ENCODE data around the gene WRAP73. TPM values are rescaled to one million over a fixed set of nuclear protein-coding genes. Genes with fewer than 3 reads are reported as not detected.
"Not testable (repeated sequence)": the region's sequence is repeated elsewhere in the genome, so short reads cannot be mapped to it uniquely, and the experiment has no call there.

Gene WRAP73
- total RNA-seq, 2 donors from 2014 or later = 26.5 to 38.6 TPM

GRCh38 chr1:3630914-3631313, 19.0 kb downstream of the WRAP73 start:
- H3K36me3 Mint-ChIP-seq = peaks cover 0 to 5% of the 10 kb centered on the region in 2 donors
- no peak for ATAC-seq
- no peaks in the 10 kb centered on the region for H3K9me3 Mint-ChIP-seq
- no peak for DNase-seq (ENCODE audit: low spot score in 2 of 2)
- no peak overlapping the region for H3K27ac Mint-ChIP-seq

- H3K27ac Mint-ChIP-seq = peak overlapping the region; percentile 38 to 77
- ATAC-seq = no peak
Observed at GRCh38 chr1:3630161-3630611, 19.7 kb downstream of the WRAP73 start.

GRCh38 chr1:3629561-3630160, 20.2 kb downstream of the WRAP73 start:
- Mint-ChIP-seq H3K27ac (peak overlapping the region; percentile 38 to 77), H3K9me3 (no peaks in the 10 kb centered on the region), H3K36me3 (peaks cover 0 to 5% of the 10 kb centered on the region in 2 donors)
- DNase-seq (ENCODE audit: low spot score in 2 of 2) = no peak
- ATAC-seq = no peak

More at GRCh38 chr1:3630161-3630611, 19.7 kb downstream of the WRAP73 start:
- no peaks in the 10 kb centered on the region for H3K9me3 Mint-ChIP-seq
- peaks cover 0 to 5% of the 10 kb centered on the region in 2 donors for H3K36me3 Mint-ChIP-seq
- no peak for DNase-seq (ENCODE audit: low spot score in 2 of 2)

- Mint-ChIP-seq H3K36me3 (peaks cover 0 to 5% of the 10 kb centered on the region in 2 donors), H3K9me3 (no peaks in the 10 kb centered on the region), H3K27ac (no peak overlapping the region)
- DNase-seq (ENCODE audit: low spot score in 2 of 2) = no peak
- ATAC-seq = no peak
Observed at GRCh38 chr1:3628445-3628844, 21.5 kb downstream of the WRAP73 start.

GRCh38 chr1:3627515-3628253, 22.2 kb downstream of the WRAP73 start:
- Mint-ChIP-seq H3K9me3 (no peaks in the 10 kb centered on the region), H3K27ac (peak overlapping the region in 1 of 2 donors; percentile 55), H3K36me3 (peaks cover 0 to 5% of the 10 kb centered on the region in 2 donors)
- DNase-seq (ENCODE audit: low spot score in 2 of 2) (no peak), ATAC-seq (no peak)

GRCh38 chr1:3626025-3626424, 23.9 kb downstream of the WRAP73 start:
- peaks cover 0 to 5% of the 10 kb centered on the region in 2 donors for H3K36me3 Mint-ChIP-seq
- H3K9me3 Mint-ChIP-seq = no peaks in the 10 kb centered on the region
- no peak overlapping the region for H3K27ac Mint-ChIP-seq
- no peak for DNase-seq (ENCODE audit: low spot score in 2 of 2)
- ATAC-seq = no peak

GRCh38 chr1:3625151-3625907, 24.6 kb downstream of the WRAP73 start:
- Mint-ChIP-seq H3K9me3 (no peaks in the 10 kb centered on the region), H3K27ac (peak overlapping the region in 1 of 2 donors; percentile 93), H3K36me3 (peaks cover 0 to 3% of the 10 kb centered on the region in 2 donors)
- ATAC-seq (no peak), DNase-seq (ENCODE audit: low spot score in 2 of 2) (no peak)

GRCh38 chr1:3624200-3625136, 25.4 kb downstream of the WRAP73 start, which contains the start of gene TPRG1L:
Gene TPRG1L (plus strand): TSS chr1:3625015. CDS start chr1:3625073, 58 bp downstream.
- Mint-ChIP-seq H3K27ac (peak within 1 kb of the TSS; percentile 93 to 96), H3K36me3 (no peaks in the 10 kb centered on the region), H3K9me3 (no peaks in the 10 kb centered on the region)
- ATAC-seq = peak; percentile 95 to 96
- peak; percentile 98 to 99 for DNase-seq (ENCODE audit: low spot score in 2 of 2)

- DNase-seq (ENCODE audit: low spot score in 2 of 2) (no peak), ATAC-seq (no peak)
- peak overlapping the region in 1 of 2 donors; percentile 93 for H3K27ac Mint-ChIP-seq
Observed at GRCh38 chr1:3623441-3624199, 26.3 kb downstream of the WRAP73 start.

GRCh38 chr1:3622102-3622501, 27.8 kb downstream of the WRAP73 start:
- H3K9me3 Mint-ChIP-seq; H3K27ac Mint-ChIP-seq; ATAC-seq; H3K36me3 Mint-ChIP-seq; DNase-seq (ENCODE audit: low spot score in 2 of 2): not testable (repeated sequence)

More at GRCh38 chr1:3623441-3624199, 26.3 kb downstream of the WRAP73 start:
- Mint-ChIP-seq H3K9me3 (no peaks in the 10 kb centered on the region), H3K36me3 (no peaks in the 10 kb centered on the region)

GRCh38 chr1:3621151-3621671, 28.7 kb downstream of the WRAP73 start:
- DNase-seq (ENCODE audit: low spot score in 2 of 2); H3K9me3 Mint-ChIP-seq: not testable (repeated sequence)

GRCh38 chr1:3620708-3621107, 29.2 kb downstream of the WRAP73 start:
- DNase-seq (ENCODE audit: low spot score in 2 of 2) (no peak), ATAC-seq (no peak)
- H3K9me3 Mint-ChIP-seq = no peaks in the 10 kb centered on the region
- H3K36me3 Mint-ChIP-seq = no peaks in the 10 kb centered on the region
- H3K27ac Mint-ChIP-seq = peak overlapping the region in 1 of 2 donors; percentile 72

More at GRCh38 chr1:3621151-3621671, 28.7 kb downstream of the WRAP73 start:
- not testable (repeated sequence) for ATAC-seq, H3K27ac Mint-ChIP-seq, H3K36me3 Mint-ChIP-seq

- peak; percentile 79 to 86 for ATAC-seq
- Mint-ChIP-seq H3K9me3 (no peaks in the 10 kb centered on the region), H3K27ac (no peak overlapping the region), H3K36me3 (no peaks in the 10 kb centered on the region)
- peak in 1 of 2 donors; percentile 82 for DNase-seq (ENCODE audit: low spot score in 2 of 2)
Observed at GRCh38 chr1:3618881-3619671, 30.8 kb downstream of the WRAP73 start.

- DNase-seq (ENCODE audit: low spot score in 2 of 2) = no peak
- Mint-ChIP-seq H3K9me3 (no peaks in the 10 kb centered on the region), H3K36me3 (no peaks in the 10 kb centered on the region), H3K27ac (no peak overlapping the region)
- peak in 1 of 2 donors; percentile 22 for ATAC-seq
Observed at GRCh38 chr1:3618531-3618880, 31.4 kb downstream of the WRAP73 start.
